Esophagus muscularis mucosa (tissue), 4 donors: ENCODE measurements around the gene CDK5. TPM values are rescaled to one million over a fixed set of nuclear protein-coding genes. Genes with fewer than 3 reads are reported as not detected.

Experiments
- DNase-seq: peaks from one replicate; pipeline ENCODE4 v3.0.0-alpha.2; 2017; ENCODE audit errors: extremely low spot score
- H3K27ac ChIP-seq, 4 donors: fragments of 200-600 bp; sonication (generic); replicated peaks in 1 of 4; 1 replicate in 3 of 4; 2 replicates in 1 of 4; pipeline ENCODE4 v1.5.1; 2016 to 2019; ENCODE audit warnings: mild to moderate bottlenecking in 1 of 4
- H3K27me3 ChIP-seq, 4 donors: fragments of 200-600 bp; sonication (generic); one replicate each; pipeline versions ENCODE4 v1.5.1 to v1.6.0; 2016 to 2019
- H3K36me3 ChIP-seq, 4 donors: fragments of 200-600 bp; sonication (generic); one replicate each; pipeline ENCODE4 v1.5.1; 2016 to 2019
- H3K4me1 ChIP-seq, 4 donors: fragments of 200-600 bp; sonication (generic); one replicate each; pipeline ENCODE4 v1.5.1; 2016 to 2019
- H3K4me3 ChIP-seq, 4 donors: fragments of 200-600 bp; sonication (generic); 1 replicate in 2 of 4; 2 replicates in 2 of 4; pipeline ENCODE4 v1.5.1; 2016 to 2019; ENCODE audit warnings: mild to moderate bottlenecking in 4 of 4, moderate library complexity in 1 of 4
- H3K9me3 ChIP-seq, 4 donors: fragments of 200-600 bp; sonication (generic); 1 replicate in 3 of 4; 2 replicates in 1 of 4; pipeline ENCODE4 v1.5.1; 2016 to 2019
- EP300 ChIP-seq: sonication (generic); formaldehyde crosslinking; IDR thresholded peaks from one replicate; pipeline ENCODE4 v1.6.1; 2017; ENCODE audit warnings: antibody characterized with exemption
- POLR2A ChIP-seq: fragments of 450-650 bp; IDR thresholded peaks from one replicate; pipeline ENCODE4 v1.6.1; 2017; ENCODE audit warnings: antibody characterized with exemption, moderate library complexity, mild to moderate bottlenecking, low read depth
- POLR2AphosphoS5 ChIP-seq, 2 donors: sonication (generic); formaldehyde crosslinking; IDR thresholded peaks; one replicate each; pipeline ENCODE4 v1.6.1; 2017; ENCODE audit warnings: antibody characterized with exemption in 2 of 2
- WGBS: methylation state at CpG from one replicate; pipeline ENCODE4 v1.1.5; 2018; 5-methylcytosine and 5-hydroxymethylcytosine counted together
- intact Hi-C: fragments of 100-400 bp; cut with DNase I; formaldehyde crosslinking; loops from one replicate; pipeline ENCODE4 v1.15.1; 2023
- total RNA-seq, 4 donors: library from RNA; depleted of rRNA; stranded (reverse); fragments of >200 nt; gene quantifications; one replicate each; pipeline versions ENCODE4 v1.1.0 to v1.2.1, GENCODE V29; 2016
- TF ChIP-seq, protein P1 (sequence below), 3 experiments: fragments of 200-600 bp in 2 of 3; fragments of 450-650 bp in 1 of 3; sonication (generic) in 2 of 3; IDR thresholded peaks; one replicate each; pipeline ENCODE4 v1.5.1; 2017 to 2019; ENCODE audit warnings: antibody characterized with exemption in 3 of 3, mild to moderate bottlenecking in 2 of 3, moderate library complexity in 1 of 3

CDK5 gene
- total RNA-seq, 4 donors from 2014 or later = 5.3 to 10.4 (median 9.7) TPM

DNA sequence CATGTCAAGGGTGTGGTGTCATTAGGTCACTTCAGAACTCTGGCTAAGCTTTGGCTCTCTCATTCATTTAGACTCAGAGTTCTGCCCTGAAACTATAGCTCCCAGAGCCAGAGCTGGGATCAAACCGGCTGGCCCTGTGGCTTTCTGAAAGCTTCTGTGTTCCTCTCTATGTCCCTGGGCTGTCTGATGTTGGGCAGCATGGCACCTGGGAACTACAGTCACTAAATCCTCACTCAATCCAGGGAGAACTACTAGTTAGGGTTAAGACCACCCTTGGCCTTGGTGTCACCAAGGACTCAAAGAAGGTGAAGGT, 46.6 kb downstream of the CDK5 start:
- 40% methylated on average over 1 of the region's 1 CpG for WGBS
- Histone ChIP-seq H3K27me3 (peaks cover 0 to 82% (median 29%) of the 10 kb centered on the region in 4 donors), H3K9me3 (no peaks in the 10 kb centered on the region), H3K4me3 (no peak overlapping the region), H3K27ac (no peak overlapping the region), H3K36me3 (peaks cover 0 to 36% (median 2%) of the 10 kb centered on the region in 4 donors), H3K4me1 (peaks cover 35 to 43% (median 38%) of the 10 kb centered on the region in 4 donors)
- DNase-seq = no peak
- TF ChIP-seq, protein P1, sequence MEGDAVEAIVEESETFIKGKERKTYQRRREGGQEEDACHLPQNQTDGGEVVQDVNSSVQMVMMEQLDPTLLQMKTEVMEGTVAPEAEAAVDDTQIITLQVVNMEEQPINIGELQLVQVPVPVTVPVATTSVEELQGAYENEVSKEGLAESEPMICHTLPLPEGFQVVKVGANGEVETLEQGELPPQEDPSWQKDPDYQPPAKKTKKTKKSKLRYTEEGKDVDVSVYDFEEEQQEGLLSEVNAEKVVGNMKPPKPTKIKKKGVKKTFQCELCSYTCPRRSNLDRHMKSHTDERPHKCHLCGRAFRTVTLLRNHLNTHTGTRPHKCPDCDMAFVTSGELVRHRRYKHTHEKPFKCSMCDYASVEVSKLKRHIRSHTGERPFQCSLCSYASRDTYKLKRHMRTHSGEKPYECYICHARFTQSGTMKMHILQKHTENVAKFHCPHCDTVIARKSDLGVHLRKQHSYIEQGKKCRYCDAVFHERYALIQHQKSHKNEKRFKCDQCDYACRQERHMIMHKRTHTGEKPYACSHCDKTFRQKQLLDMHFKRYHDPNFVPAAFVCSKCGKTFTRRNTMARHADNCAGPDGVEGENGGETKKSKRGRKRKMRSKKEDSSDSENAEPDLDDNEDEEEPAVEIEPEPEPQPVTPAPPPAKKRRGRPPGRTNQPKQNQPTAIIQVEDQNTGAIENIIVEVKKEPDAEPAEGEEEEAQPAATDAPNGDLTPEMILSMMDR (IDR thresholded peaks at IDR 0.05) = no peak
- TF ChIP-seq EP300 (no peak), POLR2AphosphoS5 (IDR thresholded peaks at IDR 0.05) (no peak), POLR2A (no peak)
- intact Hi-C loops = loop anchor here (10.0 kb wide), 1 partner anchor 236 kb away; no protein-coding TSS in a partner anchor

DNA sequence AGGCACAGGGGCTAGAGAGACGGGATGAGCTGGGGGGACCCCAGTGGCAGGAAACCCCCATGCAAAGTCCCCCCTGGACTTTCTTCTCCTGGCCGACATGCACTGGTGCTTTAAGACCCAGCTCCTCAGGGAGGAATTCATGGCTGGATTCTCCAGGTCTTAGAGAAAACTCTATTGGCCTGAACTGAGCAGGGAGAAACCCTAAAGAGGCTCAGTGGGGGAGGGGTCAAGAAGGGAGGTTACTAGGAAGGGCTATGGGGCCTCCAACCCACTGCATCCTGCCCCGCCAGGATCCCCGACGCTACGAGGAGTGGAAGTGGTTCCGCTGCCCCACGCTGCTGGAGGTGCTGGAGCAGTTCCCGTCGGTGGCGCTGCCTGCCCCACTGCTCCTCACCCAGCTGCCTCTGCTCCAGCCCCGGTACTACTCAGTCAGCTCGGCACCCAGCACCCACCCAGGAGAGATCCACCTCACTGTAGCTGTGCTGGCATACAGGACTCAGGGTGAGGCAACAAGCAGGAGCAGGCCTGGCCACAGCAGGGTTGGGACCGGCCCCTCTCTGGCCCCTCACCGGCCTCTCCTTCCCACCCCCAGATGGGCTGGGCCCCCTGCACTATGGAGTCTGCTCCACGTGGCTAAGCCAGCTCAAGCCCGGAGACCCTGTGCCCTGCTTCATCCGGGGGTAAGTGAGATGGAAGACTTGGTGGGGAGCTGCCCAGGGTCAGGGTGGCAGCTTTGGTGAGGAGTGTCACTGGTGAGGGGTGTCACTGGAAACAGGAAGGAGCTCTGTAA, 47.2 kb downstream of the CDK5 start:
- H3K9me3 ChIP-seq = no peaks in the 10 kb centered on the region
- peaks cover 35 to 43% (median 38%) of the 10 kb centered on the region in 4 donors for H3K4me1 ChIP-seq
- WGBS = 27% methylated on average over 6 of the region's 18 CpGs
- no peak for TF ChIP-seq POLR2A
- no peak for TF ChIP-seq EP300
- no peak for TF ChIP-seq POLR2AphosphoS5 (IDR thresholded peaks at IDR 0.05)
- TF ChIP-seq, protein P1 (IDR thresholded peaks at IDR 0.05) = no peak
- no peak for DNase-seq
- H3K4me3 ChIP-seq = no peak overlapping the region
- intact Hi-C loops = loop anchor here (10.0 kb wide), 1 partner anchor 236 kb away; no protein-coding TSS in a partner anchor
- no peak overlapping the region for H3K27ac ChIP-seq
- peaks cover 0 to 41% (median 2%) of the 10 kb centered on the region in 4 donors for H3K36me3 ChIP-seq
- H3K27me3 ChIP-seq = peaks cover 0 to 76% (median 24%) of the 10 kb centered on the region in 4 donors

DNA sequence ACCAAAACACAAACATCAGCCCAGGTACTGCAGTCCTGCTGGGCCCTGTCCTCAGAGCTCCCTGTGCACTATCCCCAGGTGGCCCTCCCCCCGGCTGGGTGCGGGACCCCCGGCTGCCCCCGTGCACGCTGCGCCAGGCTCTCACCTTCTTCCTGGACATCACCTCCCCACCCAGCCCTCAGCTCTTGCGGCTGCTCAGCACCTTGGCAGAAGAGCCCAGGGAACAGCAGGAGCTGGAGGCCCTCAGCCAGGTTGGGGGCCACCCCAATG, 47.7 kb downstream of the CDK5 start:
- no peak for DNase-seq
- Histone ChIP-seq H3K4me1 (peaks cover 35 to 43% (median 38%) of the 10 kb centered on the region in 4 donors), H3K9me3 (no peaks in the 10 kb centered on the region), H3K4me3 (no peak overlapping the region), H3K27ac (no peak overlapping the region), H3K27me3 (peaks cover 0 to 71% (median 21%) of the 10 kb centered on the region in 4 donors), H3K36me3 (peaks cover 0 to 45% (median 2%) of the 10 kb centered on the region in 4 donors)
- intact Hi-C loops = loop anchor here (10.0 kb wide), 1 partner anchor 235 kb away; no protein-coding TSS in a partner anchor
- TF ChIP-seq, protein P1 (IDR thresholded peaks at IDR 0.05) = no peak
- no peak for TF ChIP-seq POLR2AphosphoS5 (IDR thresholded peaks at IDR 0.05)
- no peak for TF ChIP-seq EP300
- no peak for TF ChIP-seq POLR2A
- WGBS = 83% methylated on average over 1 of the region's 7 CpGs

DNA sequence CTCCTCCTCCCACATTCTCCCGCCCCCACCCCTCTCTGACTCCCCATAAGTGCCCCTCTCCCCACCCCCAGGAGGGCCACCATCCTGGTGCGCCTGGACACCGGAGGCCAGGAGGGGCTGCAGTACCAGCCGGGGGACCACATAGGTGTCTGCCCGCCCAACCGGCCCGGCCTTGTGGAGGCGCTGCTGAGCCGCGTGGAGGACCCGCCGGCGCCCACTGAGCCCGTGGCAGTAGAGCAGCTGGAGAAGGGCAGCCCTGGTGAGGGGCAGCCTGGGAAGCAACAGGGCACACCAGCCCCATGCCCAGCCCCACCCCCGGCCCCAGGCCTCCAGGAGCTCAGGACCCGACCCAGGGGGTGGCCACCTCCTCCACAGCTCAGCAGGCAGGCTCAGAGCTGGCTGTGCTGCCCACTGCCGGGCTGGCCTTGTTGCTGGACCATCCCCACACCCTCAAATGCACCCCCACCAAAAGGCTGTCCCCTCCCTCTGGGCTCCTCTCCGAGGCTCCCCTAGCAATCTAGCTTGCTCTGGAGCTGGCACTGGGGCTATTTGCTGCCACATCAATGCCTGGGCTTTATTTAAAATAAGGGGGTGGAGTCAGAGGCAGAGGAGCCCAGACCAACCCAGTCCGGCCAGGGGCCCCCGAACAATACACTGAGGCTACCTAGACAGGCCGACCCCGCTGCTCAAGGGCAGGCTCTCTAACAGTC, 48.2 kb downstream of the CDK5 start:
- WGBS = 0% methylated on average over 1 of the region's 22 CpGs
- peaks cover 0 to 45% (median 2%) of the 10 kb centered on the region in 4 donors for H3K36me3 ChIP-seq
- no peak for DNase-seq
- H3K9me3 ChIP-seq = no peaks in the 10 kb centered on the region
- no peak overlapping the region for H3K27ac ChIP-seq
- TF ChIP-seq POLR2A (no peak), POLR2AphosphoS5 (IDR thresholded peaks at IDR 0.05) (no peak), EP300 (no peak)
- TF ChIP-seq, protein P1 (IDR thresholded peaks at IDR 0.05) = no peak
- H3K27me3 ChIP-seq = peaks cover 0 to 66% (median 20%) of the 10 kb centered on the region in 4 donors
- peaks cover 31 to 43% (median 38%) of the 10 kb centered on the region in 4 donors for H3K4me1 ChIP-seq
- intact Hi-C loops = loop anchor here (10.0 kb wide), 1 partner anchor 235 kb away; no protein-coding TSS in a partner anchor
- H3K4me3 ChIP-seq = no peak overlapping the region
